Muscle of back (tissue), 13 donors: ENCODE results near the gene HP1BP3. TPM values are rescaled to one million over a fixed set of nuclear protein-coding genes. Genes with fewer than 3 reads are reported as not detected.
"Not testable (repeated sequence)": the region's sequence is repeated elsewhere in the genome, so short reads cannot be mapped to it uniquely, and the experiment has no call there.

Source experiments
- DNase-seq, 3 donors: peaks; one replicate each; pipeline versions ENCODE4 v3.0.0 to v3.0.0-alpha.2; 2013
- long read RNA-seq, 9 donors: transcript quantifications; one replicate each; lab custom pipeline, GENCODE V29; 2026
- polyA plus RNA-seq, 10 donors: library from polyadenylated mRNA; unstranded; fragments of 120-200 nt; gene quantifications; one replicate each; pipeline ENCODE4 v1.2.1, GENCODE V29; 2013; ENCODE audit not compliant: insufficient read length in 10 of 10

Gene HP1BP3, protein sequence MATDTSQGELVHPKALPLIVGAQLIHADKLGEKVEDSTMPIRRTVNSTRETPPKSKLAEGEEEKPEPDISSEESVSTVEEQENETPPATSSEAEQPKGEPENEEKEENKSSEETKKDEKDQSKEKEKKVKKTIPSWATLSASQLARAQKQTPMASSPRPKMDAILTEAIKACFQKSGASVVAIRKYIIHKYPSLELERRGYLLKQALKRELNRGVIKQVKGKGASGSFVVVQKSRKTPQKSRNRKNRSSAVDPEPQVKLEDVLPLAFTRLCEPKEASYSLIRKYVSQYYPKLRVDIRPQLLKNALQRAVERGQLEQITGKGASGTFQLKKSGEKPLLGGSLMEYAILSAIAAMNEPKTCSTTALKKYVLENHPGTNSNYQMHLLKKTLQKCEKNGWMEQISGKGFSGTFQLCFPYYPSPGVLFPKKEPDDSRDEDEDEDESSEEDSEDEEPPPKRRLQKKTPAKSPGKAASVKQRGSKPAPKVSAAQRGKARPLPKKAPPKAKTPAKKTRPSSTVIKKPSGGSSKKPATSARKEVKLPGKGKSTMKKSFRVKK
- 100 to 1,000 TPM; 126 to 233 (median 172) TPM for polyA plus RNA-seq
- long read RNA-seq, donor 1, partial matches to known transcripts: 0 of 1 reads
- long read RNA-seq, donor 1, other reads (novel, unspliced or antisense): 0 of 1 reads
- long read RNA-seq, donor 2, full-length matches to known transcripts: 1 of 6 reads
- long read RNA-seq, donor 2, partial matches to known transcripts: 0 of 6 reads
- long read RNA-seq, donor 2, other reads (novel, unspliced or antisense): 5 of 6 reads
- long read RNA-seq, donor 3: 0 reads
- long read RNA-seq, donor 4, partial matches to known transcripts: 8 of 17 reads
- long read RNA-seq, donor 4, other reads (novel, unspliced or antisense): 8 of 17 reads
- long read RNA-seq, donor 5, partial matches to known transcripts: 9 of 22 reads
- long read RNA-seq, donor 5, other reads (novel, unspliced or antisense): 11 of 22 reads
- long read RNA-seq, donor 6, partial matches to known transcripts: 12 of 24 reads
- long read RNA-seq, donor 6, other reads (novel, unspliced or antisense): 12 of 24 reads
- long read RNA-seq, donor 7, full-length matches to known transcripts: 8 of 39 reads
- long read RNA-seq, donor 7, partial matches to known transcripts: 25 of 39 reads
- long read RNA-seq, donor 7, other reads (novel, unspliced or antisense): 6 of 39 reads
- long read RNA-seq, donor 8, partial matches to known transcripts: 0 of 9 reads
- long read RNA-seq, donor 8, other reads (novel, unspliced or antisense): 7 of 9 reads
- long read RNA-seq, donor 9: 0 reads

- DNase-seq: peak; percentile 80 to 92 (median 85)
Observed at GRCh38 chr1:20787029-20787839, at the start of gene HP1BP3. Gene HP1BP3 (minus strand): TSS chr1:20787307. CDS start chr1:20780440, 6,867 bp downstream.

GRCh38 chr1:20836230-20836629 is 49.1 kb upstream of the HP1BP3 start:
- no peak for DNase-seq

DNA sequence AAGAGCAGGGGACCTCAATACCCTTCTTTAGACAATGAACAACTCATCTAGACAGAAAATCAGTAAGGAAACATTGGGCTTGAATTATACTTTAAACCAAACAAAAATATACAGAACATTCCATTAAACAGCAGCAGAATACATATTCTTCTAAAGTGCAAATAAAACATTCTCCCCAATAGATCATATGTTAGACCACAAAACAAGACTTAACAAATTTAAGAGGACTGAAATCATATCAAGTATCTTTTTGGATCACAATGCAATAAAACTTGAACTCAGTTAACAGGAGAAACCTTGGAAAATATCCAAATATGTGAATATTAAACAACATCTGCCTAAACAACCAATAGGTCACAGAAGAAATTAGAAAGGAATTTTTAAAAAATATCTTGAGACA is 47.7 kb upstream of the HP1BP3 start:
- DNase-seq: no peak

- no peak for DNase-seq
Observed at GRCh38 chr1:20834192-20834591, 47.1 kb upstream of the HP1BP3 start.

DNA sequence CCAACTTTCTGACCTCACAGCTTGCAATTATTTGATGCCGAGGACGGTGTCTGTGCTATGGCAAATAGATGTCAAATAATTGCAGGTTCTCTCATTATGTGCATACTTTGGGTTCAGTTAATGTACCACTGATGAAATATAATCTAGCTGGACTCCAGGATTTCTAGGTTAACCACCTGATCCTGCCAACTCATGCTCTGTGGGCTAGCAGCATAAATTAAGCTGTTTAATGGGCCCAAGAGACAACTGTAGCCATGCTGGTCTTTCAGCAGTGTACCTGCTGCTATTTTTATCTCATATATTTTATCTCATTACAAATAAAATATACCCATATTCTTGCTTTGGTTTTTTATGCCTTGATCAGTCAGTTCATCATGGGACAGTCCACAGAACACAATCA is 43.3 kb upstream of the HP1BP3 start:
- DNase-seq: no peak

- no peak for DNase-seq
Observed at GRCh38 chr1:20829946-20830345, 42.8 kb upstream of the HP1BP3 start.

DNA sequence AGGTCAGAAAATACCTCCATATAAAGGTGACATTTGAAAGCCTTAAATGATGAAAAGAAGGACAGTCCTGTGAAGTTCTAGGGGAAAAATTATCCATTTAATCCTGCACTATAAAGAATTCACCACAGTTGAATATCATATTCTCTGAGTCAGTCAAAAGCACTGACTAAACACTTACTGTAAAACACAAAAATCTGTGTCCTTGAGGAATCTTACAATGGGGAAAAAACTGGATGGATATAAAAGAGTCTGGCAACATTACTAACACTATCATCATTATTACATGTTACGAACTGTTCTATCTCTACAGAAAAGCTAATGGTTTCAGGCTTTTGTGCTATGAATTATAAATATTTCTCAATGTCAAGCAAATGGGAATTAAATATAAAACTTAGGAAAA is 42.4 kb upstream of the HP1BP3 start:
- DNase-seq: no peak

DNA sequence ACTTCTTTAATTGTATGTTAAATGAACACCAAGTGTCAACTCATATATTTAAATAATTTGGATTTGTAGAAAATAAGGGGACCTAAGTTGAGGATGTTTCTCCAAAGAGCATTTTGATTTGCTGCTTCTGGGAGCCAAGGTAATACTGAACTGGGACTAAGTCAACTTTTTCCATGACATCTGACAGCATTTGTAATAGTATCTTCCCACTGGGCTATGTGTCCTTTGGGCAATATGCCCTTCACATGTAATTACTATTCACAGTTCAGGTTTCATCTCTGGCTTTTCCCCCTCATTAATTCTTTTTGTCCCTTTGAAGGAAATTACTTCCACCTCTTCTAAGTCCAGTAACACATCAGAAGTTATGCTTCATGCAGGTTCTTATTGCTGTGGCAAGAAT is 36.7 kb upstream of the HP1BP3 start:
- DNase-seq: no peak

- no peak for DNase-seq
Observed at GRCh38 chr1:20821466-20821865, 34.4 kb upstream of the HP1BP3 start.

DNA sequence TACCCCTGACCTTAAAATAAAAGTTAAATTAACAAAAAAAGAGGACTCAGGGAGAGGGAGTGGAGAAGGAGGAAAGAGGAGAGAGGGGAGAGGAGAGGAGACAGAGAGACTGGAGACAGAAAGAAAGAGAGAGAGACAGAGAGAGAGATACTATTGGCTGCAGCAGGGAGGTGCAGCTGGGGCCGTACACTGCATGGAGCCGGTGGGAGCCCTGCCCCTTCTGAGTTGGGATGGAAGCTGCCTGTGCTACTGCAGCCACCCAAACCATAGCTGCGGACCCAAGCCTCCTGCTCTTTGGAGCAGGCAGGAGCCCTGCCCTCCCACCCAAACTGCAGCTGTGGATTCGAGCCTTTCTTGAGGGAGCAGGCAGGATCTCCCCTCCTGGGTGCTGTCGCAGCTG is 32.7 kb upstream of the HP1BP3 start:
- no peak for DNase-seq

DNA sequence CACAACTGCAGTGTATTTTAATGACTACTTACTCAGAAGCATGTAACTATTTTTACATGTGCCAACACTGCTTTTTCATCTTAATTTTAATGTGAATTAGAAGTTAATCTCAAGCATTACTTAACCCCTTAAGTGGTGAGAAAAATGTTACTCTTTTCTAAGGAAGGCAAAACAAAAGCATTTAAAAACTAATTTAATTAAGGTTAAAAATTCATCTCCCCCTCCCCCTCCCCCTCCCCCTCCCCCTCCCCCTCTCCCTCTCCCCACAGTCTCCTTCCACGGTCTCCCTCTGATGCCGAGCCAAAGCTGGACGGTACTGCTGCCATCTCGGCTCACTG is 27.4 kb upstream of the HP1BP3 start:
- no peak for DNase-seq

DNA sequence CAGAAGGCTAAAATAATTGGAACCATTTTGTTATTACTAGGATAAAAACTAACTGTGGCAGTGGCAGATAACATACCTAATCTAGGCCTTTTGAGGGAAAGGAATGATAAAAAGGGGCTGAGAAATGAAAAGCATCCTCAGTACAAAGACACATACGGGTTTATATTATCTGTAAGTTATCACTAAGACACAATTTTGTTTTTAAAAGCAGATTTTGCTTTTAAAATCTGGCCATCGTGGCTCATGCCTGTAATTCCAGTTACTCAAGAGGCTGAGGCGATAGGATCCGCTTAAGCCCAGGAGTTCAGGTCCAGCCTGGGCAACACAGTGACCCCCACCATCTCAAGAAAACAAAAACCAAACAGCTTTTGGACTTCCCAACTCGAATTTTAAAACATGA is 24.8 kb upstream of the HP1BP3 start:
- no peak for DNase-seq

DNA sequence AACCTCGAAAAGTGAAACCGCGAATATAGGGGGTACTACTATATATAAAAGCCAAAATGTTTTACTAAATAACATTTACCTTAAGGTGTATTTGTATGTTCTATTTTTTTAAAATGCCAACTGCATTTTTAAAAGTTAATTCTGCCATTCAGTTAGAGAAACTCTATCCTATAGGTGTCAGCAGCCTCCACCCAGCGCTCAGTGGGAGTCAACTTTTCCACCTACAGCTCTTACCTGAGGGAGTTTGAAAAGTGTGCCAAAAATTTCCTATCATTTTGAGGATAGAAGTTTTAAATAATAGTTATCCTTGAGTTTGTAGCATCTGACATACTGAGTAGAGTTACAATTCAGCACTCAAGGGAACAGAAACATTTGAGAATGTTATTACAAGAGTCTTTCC is 6.1 kb upstream of the HP1BP3 start:
- DNase-seq: no peak

DNA sequence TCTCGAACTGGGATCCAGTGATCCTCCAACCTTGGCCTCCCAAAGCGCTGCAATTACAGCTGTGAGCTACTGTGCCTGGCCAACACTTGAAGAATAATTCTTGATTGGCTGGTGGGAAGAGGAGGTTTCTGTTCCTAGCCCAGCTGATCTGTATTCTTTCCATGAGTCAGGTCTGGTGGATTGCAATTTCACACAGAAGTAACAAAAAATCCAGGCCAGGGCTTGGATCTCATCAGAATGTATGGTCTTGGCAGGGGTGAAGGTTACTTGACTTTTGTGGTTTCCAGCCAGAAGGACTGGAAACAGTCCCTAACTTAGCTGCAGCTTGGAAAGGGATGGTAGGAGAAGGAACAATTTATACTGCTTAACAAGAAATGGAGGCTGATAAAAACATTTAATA is 5.1 kb upstream of the HP1BP3 start:
- peak; percentile 73 to 94 (median 91) for DNase-seq

GRCh38 chr1:20790785-20791184 is 3.7 kb upstream of the HP1BP3 start:
- DNase-seq: no peak

GRCh38 chr1:20789598-20789997 is 2.5 kb upstream of the HP1BP3 start:
- not testable (repeated sequence) for DNase-seq

DNA sequence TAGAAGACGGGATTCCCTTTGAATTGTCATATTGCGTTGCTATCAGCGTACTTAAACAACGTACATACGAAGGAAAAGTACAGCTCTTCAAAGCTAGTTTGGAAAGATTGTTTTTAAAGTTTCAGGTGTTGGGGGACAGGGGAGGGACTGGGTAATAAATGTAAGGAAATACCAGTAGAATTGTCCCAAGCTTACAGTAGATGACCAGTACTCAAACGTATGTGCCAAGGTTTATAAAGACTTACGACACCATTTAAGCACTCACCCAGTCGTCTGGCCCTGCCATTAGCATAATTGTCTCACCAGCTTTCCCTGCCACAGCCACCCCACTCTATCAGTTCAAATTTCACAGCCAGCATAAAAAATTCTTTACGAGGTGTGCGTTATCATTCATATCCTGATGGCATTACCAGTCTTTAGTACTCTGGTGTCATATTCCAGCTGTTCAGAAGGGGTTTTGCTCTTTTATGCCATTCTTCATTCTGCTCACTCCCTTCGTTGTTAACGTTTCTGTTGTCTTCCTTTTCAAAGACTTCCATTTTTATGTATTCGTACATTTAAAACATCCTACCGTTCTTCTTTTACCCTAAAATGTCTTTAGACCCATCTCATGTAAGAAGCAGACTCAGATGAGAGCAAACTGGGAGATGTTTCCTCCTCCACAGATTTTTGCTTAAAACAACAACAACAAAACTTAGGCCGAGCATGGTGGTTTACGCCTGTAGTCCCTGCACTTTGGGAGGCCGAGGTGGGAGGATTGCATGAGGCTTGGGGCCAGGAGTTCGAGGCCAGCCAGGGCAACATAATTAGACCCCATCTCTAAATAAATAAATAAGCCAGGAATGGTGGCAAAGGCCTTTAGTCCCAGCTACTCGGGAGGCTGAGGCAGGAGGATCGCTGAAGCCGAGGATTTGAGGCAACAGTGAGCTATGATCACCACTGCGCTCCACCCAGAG is 1.0 kb upstream of the HP1BP3 start:
- DNase-seq: peak in 2 of 3 donors; percentile 15 to 48

DNA sequence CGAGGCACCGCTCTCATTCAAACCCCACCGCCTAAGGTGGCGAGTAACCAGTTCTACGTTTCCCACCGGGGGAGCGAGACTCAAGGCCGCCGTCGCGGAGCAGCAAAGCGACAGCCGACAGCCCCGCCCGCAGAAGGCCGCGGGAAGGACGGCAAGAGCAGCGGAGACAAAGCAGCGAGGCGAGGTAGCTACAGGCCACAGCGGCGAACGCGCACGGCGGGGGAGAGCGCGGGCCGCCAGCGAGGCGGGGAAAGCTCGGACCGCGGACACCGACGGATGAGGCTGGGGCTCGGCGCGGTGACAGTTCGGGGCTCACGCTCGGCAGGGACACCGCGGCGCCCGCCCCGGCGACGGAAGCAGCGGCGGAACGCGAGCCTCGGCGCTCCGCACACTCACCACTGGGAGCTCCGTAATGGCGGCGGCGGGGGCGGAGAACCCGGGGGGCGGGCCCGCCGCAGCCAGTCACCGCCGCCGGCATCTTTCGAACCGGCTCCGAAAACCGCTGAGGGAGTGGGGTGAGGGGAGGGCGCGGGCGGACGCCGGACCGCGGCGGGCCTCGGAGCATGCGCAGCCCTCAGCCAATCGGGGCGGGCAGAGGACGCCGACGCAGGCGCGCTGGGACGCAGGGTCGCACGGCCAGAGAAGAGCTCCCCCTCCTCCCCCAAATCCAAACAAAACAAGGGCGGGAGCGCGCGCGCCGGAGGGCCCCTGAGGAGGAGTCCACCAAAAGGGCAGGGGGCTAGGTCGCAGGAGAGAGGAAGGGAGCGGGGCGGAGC is 666 bp downstream of the HP1BP3 start:
- DNase-seq: peak; percentile 96 to 99 (median 97)

DNA sequence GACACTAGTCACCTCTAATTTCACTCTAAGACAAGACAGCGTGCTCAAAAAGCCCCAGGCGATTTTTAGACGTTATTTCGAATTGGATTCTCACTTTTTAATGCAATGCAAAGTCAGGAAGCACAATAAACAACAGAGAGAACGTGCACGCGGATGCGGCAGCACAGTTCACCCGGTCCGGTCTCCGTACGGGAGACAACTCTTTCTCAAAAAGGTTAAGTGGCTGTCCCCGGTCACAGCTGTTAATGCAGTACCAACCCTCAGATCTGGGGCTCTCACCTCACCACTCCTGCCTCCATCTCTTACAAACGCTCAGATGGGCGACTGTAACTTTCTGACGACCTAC is 1.2 kb downstream of the HP1BP3 start:
- DNase-seq: no peak
